ENCODE data around the gene CERS6.

GRCh38 chr2:168499500-168499899 lies 43.4 kb downstream of the CERS6 start:
- TF ChIP-seq CTCF (IDR thresholded peaks at IDR 0.05) (no peak), POLR2A (IDR thresholded peaks at IDR 0.05) (no peak)
